GM12878 (cell line): ENCODE results near the gene DMBX1.

ENCODE experiments used
- CHD2 ChIP-seq: IDR thresholded peaks from 2 replicates; pipeline ENCODE4 v1.6.1; 2011; ENCODE audit warnings: low read depth, low read length, improper control_type of control experiment, borderline replicate concordance
- NR2C2 ChIP-seq: IDR thresholded peaks from 2 replicates; pipeline ENCODE4 v1.6.1; 2011; ENCODE audit warnings: borderline replicate concordance, low read depth; ENCODE audit not compliant: control insufficient read depth, insufficient read length
- YBX1 ChIP-seq: fragments of 450-650 bp; IDR thresholded peaks from 2 replicates; pipeline ENCODE4 v1.6.1; 2016; ENCODE audit warnings: antibody characterized with exemption

GRCh38 chr1:46491443-46492268 lies 2.0 kb downstream of the DMBX1 start:
- TF ChIP-seq YBX1 (no peak), NR2C2 (no peak), CHD2 (no peak)
